ENCODE measurements around the gene MRNIP.

GRCh38 chr5:179821298-179822058 lies 37.1 kb downstream of the MRNIP start:
- TF ChIP-seq, protein P1, sequence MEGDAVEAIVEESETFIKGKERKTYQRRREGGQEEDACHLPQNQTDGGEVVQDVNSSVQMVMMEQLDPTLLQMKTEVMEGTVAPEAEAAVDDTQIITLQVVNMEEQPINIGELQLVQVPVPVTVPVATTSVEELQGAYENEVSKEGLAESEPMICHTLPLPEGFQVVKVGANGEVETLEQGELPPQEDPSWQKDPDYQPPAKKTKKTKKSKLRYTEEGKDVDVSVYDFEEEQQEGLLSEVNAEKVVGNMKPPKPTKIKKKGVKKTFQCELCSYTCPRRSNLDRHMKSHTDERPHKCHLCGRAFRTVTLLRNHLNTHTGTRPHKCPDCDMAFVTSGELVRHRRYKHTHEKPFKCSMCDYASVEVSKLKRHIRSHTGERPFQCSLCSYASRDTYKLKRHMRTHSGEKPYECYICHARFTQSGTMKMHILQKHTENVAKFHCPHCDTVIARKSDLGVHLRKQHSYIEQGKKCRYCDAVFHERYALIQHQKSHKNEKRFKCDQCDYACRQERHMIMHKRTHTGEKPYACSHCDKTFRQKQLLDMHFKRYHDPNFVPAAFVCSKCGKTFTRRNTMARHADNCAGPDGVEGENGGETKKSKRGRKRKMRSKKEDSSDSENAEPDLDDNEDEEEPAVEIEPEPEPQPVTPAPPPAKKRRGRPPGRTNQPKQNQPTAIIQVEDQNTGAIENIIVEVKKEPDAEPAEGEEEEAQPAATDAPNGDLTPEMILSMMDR (IDR thresholded peaks at IDR 0.05; ENCODE audit: low read depth, low read length, poor library complexity, severe bottlenecking), result no peak
- TF ChIP-seq EZH2phosphoT487 (IDR thresholded peaks at IDR 0.05; ENCODE audit: borderline replicate concordance, low read length), result no peak
